HCT116 (cell line): ENCODE results near the gene GTF3C2.

Source experiments
- CEBPB ChIP-seq: IDR thresholded peaks from 2 replicates; pipeline ENCODE4 v1.6.1; 2012; ENCODE audit warnings: low read depth
- CTCF ChIP-seq, 3 experiments: fragments of 200-600 bp in 1 of 3; sonication (generic) in 1 of 3; IDR thresholded peaks in 2 of 3; conservative IDR thresholded peaks in 1 of 3; 2 replicates each; pipeline ENCODE4 v1.5.1; 2012 to 2017; ENCODE audit warnings: low read depth in 2 of 3, low read length in 2 of 3, antibody characterized with exemption in 1 of 3, borderline replicate concordance in 1 of 3, control low read depth in 1 of 3, mild to moderate bottlenecking in 1 of 3, mixed read lengths in 1 of 3, mixed run types in 1 of 3, moderate library complexity in 1 of 3; ENCODE audit not compliant: insufficient read depth in 1 of 3
- FOSL1 ChIP-seq: IDR thresholded peaks from 2 replicates; pipeline ENCODE4 v1.6.1; 2012; ENCODE audit warnings: low read depth
- JUND ChIP-seq: IDR thresholded peaks from 2 replicates; pipeline ENCODE4 v1.6.1; 2012
- POLR2A ChIP-seq: IDR thresholded peaks from 2 replicates; pipeline ENCODE4 v1.7.0; 2011; ENCODE audit warnings: borderline replicate concordance; ENCODE audit not compliant: insufficient read depth, insufficient read length; ENCODE audit errors: extremely low read depth
- REST ChIP-seq: IDR thresholded peaks from 2 replicates; pipeline ENCODE4 v1.6.1; 2012; ENCODE audit warnings: low read depth
- TCF7L2 ChIP-seq: IDR thresholded peaks from 2 replicates; pipeline ENCODE4 v1.7.0; 2011; ENCODE audit warnings: borderline replicate concordance, inconsistent platforms; ENCODE audit not compliant: insufficient read depth, insufficient read length; ENCODE audit errors: extremely low read depth
- YY1 ChIP-seq: IDR thresholded peaks from 2 replicates; pipeline ENCODE4 v1.6.1; 2011; ENCODE audit warnings: low read length, low read depth, moderate library complexity, mild to moderate bottlenecking; ENCODE audit not compliant: insufficient replicate concordance; ENCODE audit errors: extremely low read depth

- no peak for TF ChIP-seq CTCF (IDR thresholded peaks at IDR 0.05 in 2 of 3, conservative IDR thresholded peaks at IDR 0.05 in 1 of 3; ENCODE audit: borderline replicate concordance in 1 of 3, insufficient read depth in 1 of 3, low read depth in 2 of 3, low read length in 2 of 3)
- TF ChIP-seq YY1, result no peak
- no peak for TF ChIP-seq REST
- TF ChIP-seq TCF7L2, result no peak
- TF ChIP-seq CEBPB, result no peak
- no peak for TF ChIP-seq FOSL1
- no peak for TF ChIP-seq JUND
- TF ChIP-seq POLR2A, result no peak
Observed at GRCh38 chr2:27376866-27377617, 20.5 kb upstream of the GTF3C2 start.
